ENCODE measurements around the gene PGAM4. TPM values are rescaled to one million over a fixed set of nuclear protein-coding genes. Genes with fewer than 3 reads are reported as not detected.
"Not testable (repeated sequence)": the region's sequence is repeated elsewhere in the genome, so short reads cannot be mapped to it uniquely, and the experiment has no call there.

PGAM4 gene
- polyA plus RNA-seq, 5 donors = 0.18 to 0.51 (median 0.31) TPM; not detected in 1

DNA sequence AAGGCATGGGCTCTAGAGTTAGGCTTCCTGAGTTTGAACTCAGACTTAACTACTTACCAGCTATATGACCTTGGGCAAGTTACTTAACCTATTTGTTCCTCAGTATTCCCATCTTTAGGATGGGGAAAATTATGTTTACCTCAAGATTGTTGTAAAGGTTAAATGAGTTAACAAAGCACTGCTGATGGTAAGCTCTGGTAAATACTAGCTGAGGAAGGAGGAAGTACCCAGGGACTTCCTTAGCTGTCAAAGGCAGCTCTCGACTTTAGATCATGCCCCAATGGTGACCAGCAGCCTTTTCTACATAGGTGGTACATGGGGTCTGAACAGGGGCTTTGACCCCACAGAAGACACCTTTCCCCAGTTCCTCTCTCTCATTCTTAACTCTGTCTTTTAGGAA, 38.9 kb downstream of the PGAM4 start:
- DNase-seq = no peak

- no peak for DNase-seq
Observed at GRCh38 chrX:77925764-77926163, 43.7 kb downstream of the PGAM4 start.

GRCh38 chrX:77924320-77924859, 45.0 kb downstream of the PGAM4 start:
- no peak for DNase-seq

DNA sequence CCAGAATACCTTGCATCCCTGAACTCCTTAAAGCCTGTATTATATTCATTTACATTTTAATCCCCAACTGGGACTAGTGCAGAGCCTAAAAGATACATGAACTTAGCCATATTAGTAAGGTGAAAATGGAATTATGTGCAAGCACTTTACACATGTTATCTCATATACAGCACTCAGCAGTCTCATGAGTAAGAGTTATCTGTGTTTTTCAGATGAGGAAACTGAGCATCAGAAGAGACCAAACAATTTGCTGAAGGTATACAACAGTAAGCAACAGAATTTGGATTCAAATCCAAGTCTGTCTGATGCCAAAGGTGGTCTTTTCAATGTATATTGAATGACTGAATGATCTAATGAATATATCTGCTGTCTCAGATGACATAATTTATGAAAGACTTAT, 46.7 kb downstream of the PGAM4 start:
- no peak for DNase-seq

DNA sequence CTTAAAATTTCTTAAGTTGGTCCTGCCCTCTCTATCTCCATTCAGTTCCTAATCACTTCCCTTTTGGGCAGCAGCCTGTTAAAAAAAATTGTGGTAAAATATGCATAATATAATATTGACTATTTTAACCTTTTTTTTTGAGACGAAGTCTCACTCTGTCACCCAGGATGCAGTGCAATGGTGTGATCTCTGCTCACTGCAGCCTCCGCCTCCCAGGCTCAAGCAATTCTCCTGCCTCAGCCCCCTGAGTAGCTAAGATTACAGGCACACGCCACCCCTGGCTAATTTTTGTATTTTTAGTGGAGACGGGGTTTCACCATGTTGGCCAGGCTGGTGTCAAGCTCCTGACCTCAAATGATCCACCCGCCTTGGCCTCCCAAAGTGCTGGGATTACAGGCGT, 50.1 kb downstream of the PGAM4 start:
- DNase-seq = not testable (repeated sequence)

- DNase-seq = no peak
Observed at GRCh38 chrX:77918568-77918967, 50.9 kb downstream of the PGAM4 start.

Other genes starting within 250 kb of the PGAM4 start
- gene ATRX, start 183.4 kb downstream of the PGAM4 start, polyA plus RNA-seq (ENCODE audit: insufficient read depth in 1 of 5, insufficient read length in 5 of 5, low replicate concordance in 1 of 5) = 100 to 1,000 TPM in 3 of 5 donors, 10 to 100 TPM in 2; 48.7 to 113 (median 109) TPM
- gene MAGT1, start 74.2 kb downstream of the PGAM4 start, polyA plus RNA-seq (ENCODE audit: insufficient read depth in 1 of 5, insufficient read length in 5 of 5, low replicate concordance in 1 of 5) = 10 to 100 TPM; 60.3 to 81.0 (median 72.7) TPM
- 100 to 1,000 TPM; 143 to 273 (median 182) TPM for gene COX7B, start 70.2 kb downstream of the PGAM4 start, polyA plus RNA-seq (ENCODE audit: insufficient read depth in 1 of 5, insufficient read length in 5 of 5, low replicate concordance in 1 of 5)
- gene ATP7A, start 58.9 kb downstream of the PGAM4 start, polyA plus RNA-seq (ENCODE audit: insufficient read depth in 1 of 5, insufficient read length in 5 of 5, low replicate concordance in 1 of 5) = 10 to 100 TPM; 11.4 to 19.9 (median 18.1) TPM
- 100 to 1,000 TPM; 293 to 384 (median 307) TPM for gene PGK1, start 134.6 kb upstream of the PGAM4 start, polyA plus RNA-seq (ENCODE audit: insufficient read depth in 1 of 5, insufficient read length in 5 of 5, low replicate concordance in 1 of 5)
- 10 to 100 TPM; 34.4 to 51.4 (median 46.5) TPM for gene TAF9B, start 170.0 kb upstream of the PGAM4 start, polyA plus RNA-seq (ENCODE audit: insufficient read depth in 1 of 5, insufficient read length in 5 of 5, low replicate concordance in 1 of 5)

Measured in right lung (tissue), 5 donors.